ENCODE measurements around the gene SF1. TPM values are rescaled to one million over a fixed set of nuclear protein-coding genes. Genes with fewer than 3 reads are reported as not detected.

SF1 gene
- polyA plus RNA-seq, 1 of the 3 experiments (the other 2 are of a cell fraction) = 66.3 TPM

DNA sequence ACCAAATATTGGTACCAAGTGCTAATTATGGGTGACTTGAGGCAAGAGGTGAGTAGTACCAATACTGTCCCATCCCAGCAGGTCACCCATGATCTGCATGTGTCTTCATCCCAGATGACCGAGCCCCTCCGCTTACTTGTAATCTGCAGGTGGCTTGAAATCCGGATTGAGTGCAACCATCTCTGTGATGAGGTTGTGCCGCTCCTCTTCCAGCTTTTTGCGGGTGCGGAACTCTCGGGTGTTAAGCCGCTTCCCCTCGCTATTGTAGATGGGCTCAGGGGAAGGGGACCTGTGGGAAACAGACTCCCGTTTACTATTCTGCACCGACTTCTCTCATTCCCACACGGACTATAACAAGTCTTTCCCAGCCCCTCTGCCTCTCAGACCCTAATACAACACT is 8.2 kb downstream of the SF1 start (continued):
- TF ChIP-seq, protein P1, sequence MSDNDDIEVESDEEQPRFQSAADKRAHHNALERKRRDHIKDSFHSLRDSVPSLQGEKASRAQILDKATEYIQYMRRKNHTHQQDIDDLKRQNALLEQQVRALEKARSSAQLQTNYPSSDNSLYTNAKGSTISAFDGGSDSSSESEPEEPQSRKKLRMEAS (IDR thresholded peaks at IDR 0.05; ENCODE audit: low read depth) = no peak
- TF ChIP-seq CHD2 (IDR thresholded peaks at IDR 0.05; ENCODE audit: low read length, partially characterized antibody) = no peak
- no peak for TF ChIP-seq NRF1 (IDR thresholded peaks at IDR 0.05; ENCODE audit: low read depth, low read length)
- TF ChIP-seq, protein P2, sequence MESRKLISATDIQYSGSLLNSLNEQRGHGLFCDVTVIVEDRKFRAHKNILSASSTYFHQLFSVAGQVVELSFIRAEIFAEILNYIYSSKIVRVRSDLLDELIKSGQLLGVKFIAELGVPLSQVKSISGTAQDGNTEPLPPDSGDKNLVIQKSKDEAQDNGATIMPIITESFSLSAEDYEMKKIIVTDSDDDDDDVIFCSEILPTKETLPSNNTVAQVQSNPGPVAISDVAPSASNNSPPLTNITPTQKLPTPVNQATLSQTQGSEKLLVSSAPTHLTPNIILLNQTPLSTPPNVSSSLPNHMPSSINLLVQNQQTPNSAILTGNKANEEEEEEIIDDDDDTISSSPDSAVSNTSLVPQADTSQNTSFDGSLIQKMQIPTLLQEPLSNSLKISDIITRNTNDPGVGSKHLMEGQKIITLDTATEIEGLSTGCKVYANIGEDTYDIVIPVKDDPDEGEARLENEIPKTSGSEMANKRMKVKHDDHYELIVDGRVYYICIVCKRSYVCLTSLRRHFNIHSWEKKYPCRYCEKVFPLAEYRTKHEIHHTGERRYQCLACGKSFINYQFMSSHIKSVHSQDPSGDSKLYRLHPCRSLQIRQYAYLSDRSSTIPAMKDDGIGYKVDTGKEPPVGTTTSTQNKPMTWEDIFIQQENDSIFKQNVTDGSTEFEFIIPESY (IDR thresholded peaks at IDR 0.05; ENCODE audit: borderline replicate concordance, low read depth) = no peak
- no peak for TF ChIP-seq PBX3 (IDR thresholded peaks at IDR 0.05)
- no peak for TF ChIP-seq TCF12 (IDR thresholded peaks at IDR 0.05)
- no peak for TF ChIP-seq SMC3 (IDR thresholded peaks at IDR 0.05; ENCODE audit: low read depth, low read length)
- TF ChIP-seq YY1 (IDR thresholded peaks at IDR 0.05; ENCODE audit: low read depth) = no peak
- TF ChIP-seq MXI1 (IDR thresholded peaks at IDR 0.05; ENCODE audit: low read depth, low read length) = no peak
- no peak for TF ChIP-seq GABPA (IDR thresholded peaks at IDR 0.05; ENCODE audit: low read depth)

GRCh38 chr11:64769283-64769682 is 9.1 kb downstream of the SF1 start:
- Histone ChIP-seq H3K9ac (no peak overlapping the region), H4K20me1 (ENCODE audit: insufficient read depth) (peaks cover 88% of the 10 kb centered on the region), H3F3A (replicated peaks; ENCODE audit: insufficient read depth) (peaks cover 43% of the 10 kb centered on the region), H2AFZ (ENCODE audit: low read depth) (no peak overlapping the region), H3K4me1 (ENCODE audit: control insufficient read depth in 1 of 2, insufficient read depth in 2 of 2, low read depth in 1 of 2, low read length in 1 of 2) (peaks cover 0 to 3% of the 10 kb centered on the region in 2 experiments; a peak in 3 of 4 replicates), H3K4me2 (no peak overlapping the region), H3K36me3 (replicated peaks in 1 of 2; ENCODE audit: control insufficient read depth in 1 of 2, insufficient read depth in 2 of 2, low read length in 1 of 2) (peaks cover 87 to 96% of the 10 kb centered on the region in 2 experiments), H3K27ac (ENCODE audit: low read depth in 2 of 2, low read length in 1 of 2) (0 out of 4 replicates have a peak overlapping the region, but pooled peaks of 1 of the 2 experiments have one; percentile 3), H3K79me2 (ENCODE audit: insufficient read depth) (peaks cover 78% of the 10 kb centered on the region), H3K9me3 (no peaks in the 10 kb centered on the region), H3K4me3 (ENCODE audit: low read depth in 2 of 2, low read length in 1 of 2) (no peak overlapping the region), H3K27me3 (ENCODE audit: insufficient read depth) (no peaks in the 10 kb centered on the region), H3K9me2 (no peaks in the 10 kb centered on the region)
- WGBS (ENCODE audit: low lambda C conversion rate) = 98% methylated on average over 6 of the region's 6 CpGs
- no peak for DNase-seq
- ChIA-PET CTCF (interaction anchor here (1.5 to 2.4 kb wide), 3 partner anchors 78 to 117 kb away, joined by 3 to 10 read pairs (median 6); no protein-coding TSS in a partner anchor), POLR2A (no interaction called here)
- TF ChIP-seq, protein P3, sequence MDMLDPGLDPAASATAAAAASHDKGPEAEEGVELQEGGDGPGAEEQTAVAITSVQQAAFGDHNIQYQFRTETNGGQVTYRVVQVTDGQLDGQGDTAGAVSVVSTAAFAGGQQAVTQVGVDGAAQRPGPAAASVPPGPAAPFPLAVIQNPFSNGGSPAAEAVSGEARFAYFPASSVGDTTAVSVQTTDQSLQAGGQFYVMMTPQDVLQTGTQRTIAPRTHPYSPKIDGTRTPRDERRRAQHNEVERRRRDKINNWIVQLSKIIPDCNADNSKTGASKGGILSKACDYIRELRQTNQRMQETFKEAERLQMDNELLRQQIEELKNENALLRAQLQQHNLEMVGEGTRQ (IDR thresholded peaks at IDR 0.05; ENCODE audit: borderline replicate concordance, low read depth, low read length) = no peak
- TF ChIP-seq RXRA (IDR thresholded peaks at IDR 0.05; ENCODE audit: borderline replicate concordance, low read depth) (no peak), ELF1 (IDR thresholded peaks at IDR 0.05) (no peak), TCF12 (IDR thresholded peaks at IDR 0.05) (no peak), REST (IDR thresholded peaks at IDR 0.05; ENCODE audit: low read depth, low read length) (no peak), SIN3A (IDR thresholded peaks at IDR 0.05; ENCODE audit: borderline replicate concordance, low read depth, low read length) (no peak), RAD21 (IDR thresholded peaks at IDR 0.05; ENCODE audit: low read length) (no peak), FOXM1 (IDR thresholded peaks at IDR 0.05; ENCODE audit: low read depth) (no peak), TEAD4 (IDR thresholded peaks at IDR 0.05; ENCODE audit: borderline replicate concordance, insufficient read depth) (no peak), JUND (IDR thresholded peaks at IDR 0.05) (no peak), POLR2AphosphoS5 (IDR thresholded peaks at IDR 0.05; ENCODE audit: low read depth, low read length) (no peak), RFX5 (IDR thresholded peaks at IDR 0.05; ENCODE audit: low read length) (no peak)
- TF ChIP-seq, protein P4, sequence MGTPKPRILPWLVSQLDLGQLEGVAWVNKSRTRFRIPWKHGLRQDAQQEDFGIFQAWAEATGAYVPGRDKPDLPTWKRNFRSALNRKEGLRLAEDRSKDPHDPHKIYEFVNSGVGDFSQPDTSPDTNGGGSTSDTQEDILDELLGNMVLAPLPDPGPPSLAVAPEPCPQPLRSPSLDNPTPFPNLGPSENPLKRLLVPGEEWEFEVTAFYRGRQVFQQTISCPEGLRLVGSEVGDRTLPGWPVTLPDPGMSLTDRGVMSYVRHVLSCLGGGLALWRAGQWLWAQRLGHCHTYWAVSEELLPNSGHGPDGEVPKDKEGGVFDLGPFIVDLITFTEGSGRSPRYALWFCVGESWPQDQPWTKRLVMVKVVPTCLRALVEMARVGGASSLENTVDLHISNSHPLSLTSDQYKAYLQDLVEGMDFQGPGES (IDR thresholded peaks at IDR 0.05; ENCODE audit: low read depth, low read length) = no peak
- TF ChIP-seq, protein P2 (IDR thresholded peaks at IDR 0.05; ENCODE audit: borderline replicate concordance, low read depth) = no peak

Data from SK-N-SH (cell line).